GM18861 (cell line): Measurements from ENCODE around the gene RGS12.

Source experiments
- ATAC-seq: cut with Tn5 transposase; IDR thresholded peaks from one replicate; pipeline ENCODE4 v1.9.1; 2021; ENCODE audit not compliant: unreplicated experiment

RGS12 gene

DNA sequence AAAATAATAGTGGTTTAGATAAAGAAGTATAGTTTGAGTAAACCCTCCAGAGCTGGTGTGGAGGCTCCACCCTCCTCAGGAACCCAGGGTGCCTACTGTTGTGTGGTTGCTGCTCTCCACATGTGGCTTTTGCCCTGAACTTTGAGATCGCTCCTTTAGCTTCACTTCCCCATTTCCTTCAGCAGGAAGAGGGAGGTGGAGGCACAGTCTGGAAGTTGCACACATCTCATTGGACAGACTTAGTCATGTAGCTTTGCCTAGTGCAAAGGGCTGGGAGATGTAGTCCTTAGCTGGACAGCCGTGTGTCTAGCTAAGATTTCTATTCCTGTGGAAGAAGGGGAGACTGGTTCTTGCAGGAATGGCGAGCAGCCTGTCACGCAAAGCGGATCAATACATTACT lies 37.9 kb downstream of the RGS12 start:
- no peak for ATAC-seq

DNA sequence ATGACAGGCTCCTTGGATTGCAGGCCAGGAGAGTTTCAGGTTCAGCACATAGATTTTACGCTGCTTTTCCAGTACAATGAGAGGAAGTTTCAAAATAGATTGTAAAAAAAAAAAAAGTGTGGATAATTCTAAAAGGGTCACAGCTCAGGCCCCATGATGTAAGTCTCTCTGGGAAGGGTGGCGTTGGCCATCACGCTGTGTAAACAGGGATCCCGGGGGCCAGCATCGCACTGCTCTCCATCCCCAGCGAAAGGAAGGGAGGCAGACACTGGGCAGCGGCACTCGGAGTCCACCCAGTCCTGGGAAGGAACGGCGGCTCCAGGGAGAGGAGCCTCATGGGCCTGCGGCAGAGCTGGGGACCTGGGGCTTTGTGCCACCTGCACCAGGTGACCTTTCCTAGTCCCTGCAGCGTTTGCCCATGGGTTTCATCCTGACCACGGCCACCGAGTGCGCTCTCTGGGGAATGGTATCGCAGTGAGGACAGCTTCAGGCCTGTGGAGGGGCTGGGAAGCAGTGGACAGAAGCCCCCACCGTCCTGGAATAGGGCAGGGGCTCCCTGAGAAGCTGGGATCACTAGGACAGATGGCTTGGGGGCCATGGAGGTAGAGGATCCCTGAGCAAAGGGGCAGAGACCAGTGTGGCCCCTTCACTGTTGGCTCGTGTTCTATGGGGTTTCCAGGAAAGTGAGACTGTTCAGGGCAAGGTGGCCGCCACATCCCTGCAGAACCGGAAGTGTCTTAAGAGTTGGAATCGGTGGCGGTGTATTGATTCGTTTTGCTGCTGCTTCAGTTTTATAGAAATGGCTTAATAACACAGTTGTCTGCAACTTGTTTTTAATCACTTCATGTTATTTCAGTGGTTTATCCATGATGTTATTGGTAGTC lies 38.9 kb downstream of the RGS12 start:
- ATAC-seq = no peak

DNA sequence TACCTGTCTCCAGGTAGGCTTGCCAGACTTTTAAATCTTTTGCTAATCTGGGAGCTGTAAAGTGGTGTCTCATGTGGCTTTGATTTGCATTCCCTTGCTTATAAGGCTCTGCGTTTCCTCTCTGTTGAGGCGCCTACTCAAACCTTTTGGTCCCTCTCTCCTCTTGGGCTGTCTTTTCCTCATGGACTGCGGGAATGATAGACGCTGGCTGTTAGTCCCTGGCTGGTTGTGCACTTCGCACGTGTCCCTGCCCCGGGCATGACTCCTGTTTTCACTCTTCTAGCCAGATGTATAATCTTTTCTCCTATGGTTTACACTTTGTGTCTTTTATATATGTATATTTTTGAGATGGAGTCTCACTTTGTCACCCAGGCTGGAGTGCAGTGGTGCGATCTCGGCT lies 39.7 kb downstream of the RGS12 start:
- no peak for ATAC-seq

DNA sequence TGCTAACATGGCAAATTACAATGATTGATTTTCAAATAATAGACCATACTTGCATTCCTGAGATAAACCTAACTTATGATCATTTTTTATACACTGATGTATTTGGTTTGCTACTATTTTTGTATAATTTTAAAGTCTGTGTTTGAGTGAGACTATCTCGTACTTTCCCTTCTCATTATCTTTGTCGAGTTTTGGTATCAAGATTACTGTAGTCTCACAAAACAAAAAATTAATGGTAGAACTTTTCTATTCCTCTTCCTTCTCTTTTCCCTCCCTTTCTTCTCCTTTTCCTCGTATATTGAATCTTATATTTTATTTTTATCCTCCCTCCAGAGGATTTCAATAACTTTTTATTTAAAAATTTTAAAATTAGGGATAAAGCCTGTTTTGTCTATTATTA lies 41.5 kb downstream of the RGS12 start:
- ATAC-seq = no peak

DNA sequence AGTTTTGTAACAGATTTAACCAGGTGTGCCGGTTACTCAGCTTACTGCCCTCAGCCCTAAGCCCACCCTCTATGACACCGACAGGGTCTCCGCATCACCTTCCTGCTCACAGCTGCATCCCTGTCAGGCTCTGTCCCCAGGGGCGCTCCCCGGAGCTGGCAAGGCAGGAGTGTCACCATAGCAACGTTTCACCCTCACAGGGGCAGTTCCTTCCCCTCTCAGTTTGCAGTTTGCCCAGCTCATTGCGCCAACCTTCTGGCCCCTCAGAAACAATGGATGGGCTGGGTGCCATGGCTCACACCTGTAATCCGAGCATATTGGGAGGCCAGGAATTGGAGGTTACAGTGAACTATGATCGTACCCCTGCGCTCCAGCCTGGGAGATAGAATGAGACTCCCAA lies 42.6 kb downstream of the RGS12 start:
- no peak for ATAC-seq

DNA sequence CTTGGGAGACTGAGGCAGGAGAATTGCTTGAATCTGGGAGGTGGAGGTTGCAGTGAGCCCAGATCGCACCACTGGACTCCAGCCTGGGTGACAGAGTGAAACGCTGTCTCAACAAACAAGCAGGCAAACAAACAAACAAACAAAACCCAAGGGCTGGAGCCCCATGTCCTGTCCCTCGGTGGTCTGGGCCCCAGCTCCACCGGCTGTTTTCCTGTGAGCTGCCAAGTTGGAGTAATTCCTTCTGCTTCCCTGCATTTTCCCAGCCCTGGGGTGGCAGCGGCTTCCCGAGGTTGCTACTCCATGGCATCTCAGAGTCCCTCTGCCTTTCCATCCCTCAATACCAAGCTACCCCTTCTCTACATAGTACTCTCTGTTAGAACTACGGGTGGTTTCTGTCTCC lies 43.2 kb downstream of the RGS12 start:
- no peak for ATAC-seq

DNA sequence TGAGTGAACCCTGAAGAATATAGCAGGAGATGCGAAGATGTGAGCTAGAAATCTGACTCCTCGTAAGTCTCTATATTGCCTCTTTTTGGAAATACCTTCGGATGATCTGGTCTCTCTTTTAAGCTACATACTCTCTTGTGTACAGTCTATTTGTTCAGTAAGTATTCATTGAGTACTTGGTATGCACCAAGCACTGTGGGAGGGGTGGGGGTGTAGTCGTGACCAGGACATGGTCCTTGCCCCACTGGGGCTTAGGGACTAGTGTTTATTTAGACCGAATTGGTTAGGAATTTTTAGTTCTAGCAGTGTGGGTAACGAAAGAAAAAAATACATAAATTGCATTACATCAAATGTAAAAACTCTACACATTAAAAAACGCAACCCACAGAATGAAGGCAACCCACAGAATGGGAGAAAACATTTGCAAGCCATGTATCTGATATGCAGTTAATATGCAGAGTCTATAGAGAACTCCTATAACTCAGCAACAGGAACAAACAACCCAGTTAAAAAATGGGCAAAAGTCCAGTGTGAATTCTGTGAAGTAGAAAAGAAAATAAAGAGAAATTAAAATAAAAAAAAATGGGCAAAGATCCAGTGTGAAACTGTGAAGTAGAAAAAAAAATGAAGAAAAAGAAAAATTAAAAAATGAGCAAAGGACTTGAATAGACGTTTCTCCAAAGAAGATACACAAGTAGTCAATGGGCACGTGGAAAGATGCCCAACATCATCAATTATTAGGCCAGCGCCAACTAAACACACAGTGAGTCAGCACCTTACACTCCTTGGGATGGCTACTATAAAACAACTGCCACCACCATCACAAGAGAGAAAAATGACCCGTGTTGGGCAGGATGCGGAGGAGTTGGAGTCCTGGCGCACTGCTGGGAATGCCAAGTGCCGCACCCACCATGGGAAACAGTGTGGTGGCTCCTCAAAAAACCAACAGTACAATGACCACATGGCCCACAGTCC lies 43.8 kb downstream of the RGS12 start:
- no peak for ATAC-seq

DNA sequence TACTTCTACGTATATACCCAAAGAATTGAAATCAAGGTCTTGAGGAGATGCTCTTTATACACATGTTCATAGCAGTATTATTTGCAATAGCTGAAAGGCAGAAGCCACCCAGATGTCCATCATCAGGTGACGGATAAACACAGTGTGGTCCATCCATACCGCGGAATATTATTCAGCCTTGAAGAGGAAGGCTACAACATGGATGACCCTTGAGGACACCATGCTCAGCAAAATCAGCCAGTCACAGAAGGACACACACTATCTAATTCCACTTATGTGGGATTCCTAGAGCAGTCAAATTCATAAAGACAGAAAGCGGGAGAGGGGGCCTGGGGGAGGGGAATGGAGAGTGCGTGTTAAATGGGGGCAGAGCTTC lies 44.5 kb downstream of the RGS12 start:
- ATAC-seq = no peak

DNA sequence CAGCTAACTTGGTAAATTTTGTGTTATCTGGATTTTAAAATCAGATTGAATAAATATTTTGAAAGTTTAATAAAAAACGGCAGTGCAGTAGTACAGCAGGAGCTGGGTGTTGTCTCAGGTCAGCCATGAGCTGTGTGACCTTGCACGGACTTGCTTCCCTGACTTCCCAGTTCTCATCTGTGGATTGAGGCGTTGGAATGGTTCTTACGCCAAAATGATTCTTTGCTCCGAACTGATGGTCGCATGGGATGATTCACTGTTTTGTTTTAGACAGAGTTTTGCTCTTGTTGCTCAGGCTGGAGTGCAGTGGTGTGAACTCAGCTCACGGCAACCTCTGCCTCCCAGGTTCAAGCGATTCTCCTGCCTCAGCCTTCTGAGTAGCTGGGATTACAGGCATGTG lies 45.0 kb downstream of the RGS12 start:
- ATAC-seq = no peak

DNA sequence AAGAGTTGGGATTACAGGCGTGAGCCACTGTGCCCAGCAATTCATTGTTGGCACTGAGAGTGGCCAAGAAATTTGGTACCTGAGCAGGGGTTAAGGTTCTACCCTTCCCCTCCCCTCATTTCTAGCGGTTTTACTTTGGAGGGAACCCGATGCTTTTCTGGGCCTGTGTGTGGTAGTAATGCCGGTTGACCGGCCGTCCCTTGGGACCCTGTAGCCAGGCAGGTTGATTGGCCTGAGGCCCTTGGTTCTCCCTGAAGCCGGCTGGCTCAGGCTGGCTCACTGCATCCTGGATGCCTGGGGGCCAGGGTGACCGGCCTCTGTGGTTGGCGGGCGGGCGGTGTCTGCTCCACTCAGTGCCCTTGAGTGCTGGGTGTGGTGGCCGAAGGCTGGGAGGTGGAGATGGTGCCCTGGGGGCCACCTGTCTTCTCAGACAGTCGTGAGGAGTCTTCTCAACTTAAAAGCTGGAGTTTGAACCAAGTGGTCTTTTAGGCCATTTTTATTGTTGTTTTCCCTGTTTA lies 45.6 kb downstream of the RGS12 start:
- no peak for ATAC-seq

DNA sequence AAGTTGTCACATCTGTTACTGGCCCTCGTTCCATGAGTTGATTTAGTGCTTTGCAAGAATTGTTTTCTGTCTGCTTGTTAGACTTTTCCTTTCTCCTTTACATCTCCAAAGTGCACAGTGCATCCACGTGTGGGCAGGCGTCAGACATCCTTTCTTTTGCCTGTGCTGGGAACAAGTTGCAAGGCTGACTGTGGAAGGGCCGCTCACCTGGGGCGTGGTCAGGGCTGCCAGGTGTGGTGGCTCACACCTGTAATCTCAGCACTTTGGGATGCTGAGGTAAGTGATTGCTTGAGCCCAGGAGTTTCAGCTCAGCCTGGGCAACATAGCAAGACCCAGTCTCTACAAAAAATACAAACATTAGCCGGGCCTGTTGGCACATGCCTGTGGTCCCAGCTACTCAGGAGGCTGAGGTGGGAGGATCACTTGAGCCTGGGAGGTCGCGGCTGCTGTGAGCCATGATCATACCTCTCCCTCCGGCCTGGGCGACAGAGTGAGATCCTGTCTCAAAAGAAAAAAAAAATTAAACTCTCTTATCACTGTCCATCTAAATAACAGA lies 46.2 kb downstream of the RGS12 start:
- ATAC-seq = no peak

DNA sequence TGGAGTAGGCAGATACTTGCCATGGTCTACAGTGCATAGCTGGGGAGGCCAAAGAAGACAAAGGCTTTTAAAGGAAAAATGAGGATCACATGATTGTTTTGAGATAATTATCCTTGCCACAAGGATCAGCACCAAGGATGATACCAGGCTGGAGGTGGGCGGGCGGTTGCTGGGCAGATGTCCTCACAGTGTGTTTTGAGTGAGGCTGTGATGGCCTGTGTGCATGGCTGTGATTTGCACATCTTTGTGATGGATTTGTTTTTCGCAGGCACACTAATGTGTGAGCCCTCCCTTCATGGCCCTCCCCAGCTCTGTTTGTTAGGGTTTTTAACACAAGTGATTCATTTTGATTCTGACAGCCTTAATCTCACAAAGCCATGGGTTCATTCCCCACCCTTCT lies 46.8 kb downstream of the RGS12 start:
- ATAC-seq = no peak

DNA sequence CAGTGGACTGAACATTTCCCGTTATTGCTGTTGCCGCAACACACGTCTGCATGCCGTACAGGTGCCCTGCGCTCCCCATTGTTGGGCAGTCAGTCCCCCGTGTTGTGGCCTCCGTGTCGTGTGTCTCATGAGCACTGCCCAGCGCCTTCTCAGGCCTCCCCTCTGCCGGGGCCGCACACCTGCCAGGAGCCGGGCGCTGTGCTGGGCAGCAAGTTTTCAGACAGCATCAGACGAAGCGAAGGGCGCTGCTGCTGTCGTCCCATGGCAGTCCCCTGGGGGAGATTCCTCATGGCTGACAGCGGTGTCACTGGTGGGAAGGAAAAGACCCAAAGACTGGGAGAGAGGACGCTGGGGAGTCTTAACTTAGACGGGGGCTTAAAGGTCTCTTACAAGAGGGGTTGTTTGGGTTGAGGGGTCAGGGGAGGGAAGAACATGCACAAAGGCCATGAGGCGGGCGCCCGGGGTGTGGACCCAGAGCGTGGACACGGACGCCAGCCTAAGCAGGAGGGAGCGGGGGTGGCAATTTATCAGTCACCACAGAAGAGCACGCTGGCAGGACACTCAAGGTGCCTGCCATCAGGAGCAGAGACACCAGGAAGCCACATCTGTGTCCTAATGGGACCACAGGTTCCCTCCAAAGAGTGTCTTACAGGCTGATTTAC lies 47.3 kb downstream of the RGS12 start:
- no peak for ATAC-seq

DNA sequence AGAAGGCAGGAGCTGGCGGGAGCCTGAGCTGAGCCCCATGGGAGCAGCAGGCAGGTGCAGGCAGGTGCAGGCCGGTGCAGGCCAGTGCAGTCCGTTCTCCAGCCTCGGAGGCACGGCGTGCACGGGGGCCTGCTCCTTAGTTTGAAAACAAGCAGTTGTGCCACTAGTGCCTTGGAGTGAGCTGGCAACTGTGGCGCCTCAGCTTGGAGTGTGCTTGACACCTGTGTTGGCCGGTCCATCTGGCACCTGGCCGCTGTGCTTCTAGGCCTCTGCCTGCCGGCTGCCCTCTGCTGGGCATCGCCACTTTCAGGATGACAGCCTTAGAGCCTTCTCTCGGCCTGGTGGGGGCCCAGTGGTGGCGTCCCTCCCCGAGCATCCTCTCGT lies 47.9 kb downstream of the RGS12 start:
- no peak for ATAC-seq

DNA sequence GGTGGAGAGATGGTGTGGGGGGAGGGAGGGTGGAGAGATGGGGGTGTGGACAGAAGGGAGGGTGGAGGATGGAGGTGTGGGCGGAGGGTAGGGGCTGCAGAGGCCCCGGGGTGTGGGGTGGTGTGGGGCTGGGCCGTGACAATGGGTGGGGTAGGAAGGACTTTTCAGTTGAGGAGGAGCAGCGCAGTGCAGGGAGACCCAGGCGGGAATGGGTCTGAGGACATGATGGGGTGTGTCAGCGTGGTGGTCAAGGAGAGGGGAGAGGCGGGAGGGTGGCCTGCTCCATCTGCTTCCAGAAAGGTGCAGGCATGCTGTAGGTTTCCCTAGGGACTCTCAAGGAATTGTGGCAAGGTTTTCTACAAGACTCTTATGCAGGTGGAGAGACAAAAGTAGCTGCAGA lies 48.9 kb downstream of the RGS12 start:
- ATAC-seq = no peak

DNA sequence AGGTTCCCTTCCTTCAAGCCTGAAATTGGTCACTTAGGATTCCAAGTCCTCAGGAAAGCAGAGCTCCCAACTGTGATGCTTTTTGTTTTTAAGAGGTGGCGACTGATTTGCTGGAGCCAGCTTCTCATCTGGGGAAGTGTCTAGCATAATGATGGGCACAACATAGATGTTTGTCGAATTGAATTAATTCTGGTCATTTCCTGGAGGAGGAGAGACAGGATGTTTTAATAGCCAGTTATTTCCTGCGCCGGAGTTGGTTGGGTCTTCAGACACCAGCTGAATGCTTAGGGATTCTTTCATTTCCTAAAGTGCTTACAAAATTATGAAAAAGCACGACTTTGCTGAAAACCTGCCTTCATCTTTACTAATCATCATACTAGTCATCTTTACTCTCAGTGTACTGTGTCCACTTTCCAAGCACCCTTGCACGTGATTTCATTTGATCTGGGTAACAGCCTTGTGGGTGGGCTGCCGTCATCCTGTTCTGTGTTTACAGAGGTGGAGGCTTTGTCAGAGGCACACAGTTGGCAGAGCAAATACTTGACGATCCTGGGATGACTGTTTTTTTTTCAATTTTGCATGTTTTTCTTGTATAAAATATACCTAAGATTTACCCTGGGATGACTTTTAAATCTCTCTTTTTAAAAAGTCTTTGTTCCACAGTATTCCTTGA lies 49.5 kb downstream of the RGS12 start:
- no peak for ATAC-seq
